ENCODE results near the gene VSIR. TPM values are rescaled to one million over a fixed set of nuclear protein-coding genes. Genes with fewer than 3 reads are reported as not detected.
A peak's percentile ranks its signal among the peaks of the same experiment; 100 is the strongest.

Gene VSIR
- total and polyA plus RNA-seq, 9 of the 15 experiments (the other 6 are each of a cell fraction or from before 2014, with no cell fraction given): 0.14 to 20.5 (median 9.3) TPM

- TF ChIP-seq ZNF280B (CRISPR knock-in tag; IDR thresholded peaks at IDR 0.05) (no peak), ZNF561 (CRISPR knock-in tag; conservative IDR thresholded peaks at IDR 0.05) (no peak), HDGF (IDR thresholded peaks at IDR 0.05) (no peak)
These were observed 62.8 kb downstream of the VSIR start (continued) for GRCh38 chr10:71710519-71710918.

- POLR2A ChIA-PET: interaction anchor here (0.6 to 0.7 kb wide), 2 partner anchors 134 to 352 kb away, joined by 3 read pairs; no protein-coding TSS in a partner anchor
- in situ Hi-C loops (cut with MboI): loop anchor here (10.0 kb wide), 1 partner anchor 324 kb away; no protein-coding TSS in a partner anchor
- Histone ChIP-seq H3K79me2 (ENCODE audit: control insufficient read depth, insufficient read depth, low read length) (no peaks in the 10 kb centered on the region), H3K36me3 (ENCODE audit: control insufficient read depth, insufficient read depth, low read length) (no peaks in the 10 kb centered on the region), H3K9me3 (replicated peaks; ENCODE audit: control insufficient read depth, insufficient read depth, low read depth, low read length) (no peaks in the 10 kb centered on the region), H3K27me3 (ENCODE audit: control insufficient read depth in 2 of 2, insufficient read depth in 2 of 2, low read length in 2 of 2) (no peaks in the 10 kb centered on the region), H2AFZ (ENCODE audit: low read depth, low read length) (peak overlapping the region; percentile 68), H3K4me3 (no peak overlapping the region), H3K4me2 (ENCODE audit: insufficient read depth, low read length) (no peak overlapping the region), H4K20me1 (replicated peaks; ENCODE audit: control insufficient read depth, insufficient read depth, low read length) (no peaks in the 10 kb centered on the region), H3K27ac (ENCODE audit: extremely low read depth, low read depth, low read length) (no peak overlapping the region), H3K9ac (ENCODE audit: insufficient read depth in 1 of 2, low read depth in 2 of 2, low read length in 2 of 2) (0 out of 4 replicates have a peak overlapping the region, but pooled peaks of 1 of the 2 experiments have one; percentile 11), H3K9me1 (ENCODE audit: control insufficient read depth, insufficient read depth, low read length) (no peaks in the 10 kb centered on the region), H3K4me1 (replicated peaks in 1 of 2; ENCODE audit: control insufficient read depth in 2 of 2, insufficient read depth in 2 of 2, low read length in 2 of 2) (peaks cover 15 to 61% of the 10 kb centered on the region in 2 experiments)
- intact Hi-C loops (cut with micrococcal nuclease): loop anchor here (2.0 to 10.0 kb wide), 4 partner anchors 38 to 394 kb away; no protein-coding TSS in a partner anchor
- 59% methylated on average over 28 of the region's 28 CpGs for WGBS (ENCODE audit: insufficient coverage, low coverage, missing lambda C conversion rate)
- ATAC-seq (no peak), DNase-seq (ENCODE audit: extremely low read depth in 1 of 4, low spot score in 3 of 4) (no peak), FAIRE-seq (no peak)
- BruUV-seq (replicated peaks): no TSS peak
- CTCF ChIA-PET (ENCODE audit: low intra/inter-chr PET ratio): interaction anchor here (1.0 to 1.5 kb wide), 3 partner anchors 325 to 395 kb away, joined by 4 to 6 read pairs (median 5); partner anchors contain the start of gene SLC29A3
- TF ChIP-seq ZSCAN29 (IDR thresholded peaks at IDR 0.05) (no peak), PRDM10 (IDR thresholded peaks at IDR 0.05; ENCODE audit: partially characterized antibody) (no peak)
These were observed 64.1 kb downstream of the VSIR start for GRCh38 chr10:71708897-71709882.
